ENCODE measurements around the gene ACY1. TPM values are rescaled to one million over a fixed set of nuclear protein-coding genes. Genes with fewer than 3 reads are reported as not detected.

The ACY1 gene
- total RNA-seq, 4 donors from 2014 or later: 34.0 to 57.7 (median 52.1) TPM

DNA sequence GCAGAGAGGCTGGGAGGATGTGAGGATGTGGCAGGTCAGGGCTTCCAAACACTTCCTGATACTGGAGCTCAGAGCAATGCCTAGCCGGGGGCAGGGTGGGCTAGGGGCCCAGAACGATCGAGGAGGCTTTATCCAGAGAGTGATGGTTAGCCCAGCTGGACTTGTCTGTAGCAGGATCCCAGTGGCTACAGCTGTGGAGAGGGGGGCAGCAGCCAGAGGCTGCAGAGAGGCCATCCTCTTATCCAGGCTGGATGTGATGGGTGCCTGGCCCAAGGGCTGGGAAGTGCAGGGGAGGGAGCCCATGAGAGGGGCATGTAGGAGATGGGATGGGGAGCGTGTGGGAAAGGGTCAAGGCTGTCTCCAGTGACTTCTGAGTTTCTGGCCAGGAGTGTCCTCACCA is 36.5 kb upstream of the ACY1 start:
- ATAC-seq (ENCODE audit: low FRiP score) (no peak), DNase-seq (ENCODE audit: low spot score) (no peak)
- TF ChIP-seq, protein P1, sequence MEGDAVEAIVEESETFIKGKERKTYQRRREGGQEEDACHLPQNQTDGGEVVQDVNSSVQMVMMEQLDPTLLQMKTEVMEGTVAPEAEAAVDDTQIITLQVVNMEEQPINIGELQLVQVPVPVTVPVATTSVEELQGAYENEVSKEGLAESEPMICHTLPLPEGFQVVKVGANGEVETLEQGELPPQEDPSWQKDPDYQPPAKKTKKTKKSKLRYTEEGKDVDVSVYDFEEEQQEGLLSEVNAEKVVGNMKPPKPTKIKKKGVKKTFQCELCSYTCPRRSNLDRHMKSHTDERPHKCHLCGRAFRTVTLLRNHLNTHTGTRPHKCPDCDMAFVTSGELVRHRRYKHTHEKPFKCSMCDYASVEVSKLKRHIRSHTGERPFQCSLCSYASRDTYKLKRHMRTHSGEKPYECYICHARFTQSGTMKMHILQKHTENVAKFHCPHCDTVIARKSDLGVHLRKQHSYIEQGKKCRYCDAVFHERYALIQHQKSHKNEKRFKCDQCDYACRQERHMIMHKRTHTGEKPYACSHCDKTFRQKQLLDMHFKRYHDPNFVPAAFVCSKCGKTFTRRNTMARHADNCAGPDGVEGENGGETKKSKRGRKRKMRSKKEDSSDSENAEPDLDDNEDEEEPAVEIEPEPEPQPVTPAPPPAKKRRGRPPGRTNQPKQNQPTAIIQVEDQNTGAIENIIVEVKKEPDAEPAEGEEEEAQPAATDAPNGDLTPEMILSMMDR (IDR thresholded peaks at IDR 0.05): no peak

DNA sequence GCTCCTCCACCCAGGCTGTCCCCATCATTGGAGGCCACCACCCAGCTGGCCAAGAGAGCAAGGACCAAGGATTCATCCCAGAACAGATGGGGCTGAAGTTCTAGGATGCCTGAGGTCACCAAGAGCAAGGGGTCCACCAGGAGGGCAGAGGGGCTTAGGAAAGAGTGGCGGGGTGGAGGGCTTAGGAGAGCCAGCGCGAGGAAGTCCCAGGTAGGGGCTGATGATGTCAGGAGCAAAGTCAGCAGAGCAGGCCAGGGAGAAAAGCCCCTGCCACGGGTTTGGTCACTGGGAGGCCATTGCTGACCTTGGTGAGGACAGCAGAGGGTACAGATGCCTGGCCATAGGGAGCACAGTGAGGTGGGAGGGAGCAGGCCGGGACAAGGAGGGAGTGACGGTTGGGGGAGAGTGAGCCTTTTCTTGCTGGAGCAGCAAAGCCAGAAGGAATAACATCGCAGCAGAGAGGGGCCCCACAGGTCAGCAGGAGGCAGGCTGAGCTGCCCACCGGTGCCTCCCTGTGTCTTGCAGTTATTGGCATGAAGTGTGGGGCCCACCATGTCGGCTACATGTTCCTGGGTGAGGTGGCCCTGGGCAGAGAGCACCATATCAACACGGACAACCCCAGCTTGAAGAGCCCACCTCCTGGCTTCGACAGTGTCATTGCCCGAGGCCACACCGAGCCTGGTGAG is 36.0 kb upstream of the ACY1 start:
- DNase-seq (ENCODE audit: low spot score): no peak
- ATAC-seq (ENCODE audit: low FRiP score): no peak
- TF ChIP-seq, protein P1 (IDR thresholded peaks at IDR 0.05): no peak

DNA sequence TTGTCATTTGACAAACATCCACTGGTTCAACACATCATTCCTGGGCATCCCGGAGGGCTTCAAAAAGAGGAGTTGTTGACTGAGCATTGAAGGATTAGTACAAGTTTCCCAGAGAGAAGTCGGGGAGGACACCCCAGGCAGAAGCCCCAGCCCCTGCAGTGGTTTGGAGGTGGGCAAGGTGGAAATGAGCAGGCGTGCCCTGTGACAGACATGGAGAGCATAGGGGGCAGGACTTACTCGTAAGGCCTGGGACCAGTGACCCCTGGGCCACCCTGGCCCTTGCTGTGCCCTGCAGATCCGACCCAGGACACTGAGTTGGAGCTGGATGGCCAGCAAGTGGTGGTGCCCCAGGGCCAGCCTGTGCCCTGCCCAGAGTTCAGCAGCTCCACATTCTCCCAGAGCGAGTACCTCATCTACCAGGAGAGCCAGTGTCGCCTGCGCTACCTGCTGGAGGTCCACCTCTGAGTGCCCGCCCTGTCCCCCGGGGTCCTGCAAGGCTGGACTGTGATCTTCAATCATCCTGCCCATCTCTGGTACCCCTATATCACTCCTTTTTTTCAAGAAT is 35.2 kb upstream of the ACY1 start:
- ATAC-seq (ENCODE audit: low FRiP score): no peak
- TF ChIP-seq, protein P1 (IDR thresholded peaks at IDR 0.05): no peak
- no peak for DNase-seq (ENCODE audit: low spot score)

DNA sequence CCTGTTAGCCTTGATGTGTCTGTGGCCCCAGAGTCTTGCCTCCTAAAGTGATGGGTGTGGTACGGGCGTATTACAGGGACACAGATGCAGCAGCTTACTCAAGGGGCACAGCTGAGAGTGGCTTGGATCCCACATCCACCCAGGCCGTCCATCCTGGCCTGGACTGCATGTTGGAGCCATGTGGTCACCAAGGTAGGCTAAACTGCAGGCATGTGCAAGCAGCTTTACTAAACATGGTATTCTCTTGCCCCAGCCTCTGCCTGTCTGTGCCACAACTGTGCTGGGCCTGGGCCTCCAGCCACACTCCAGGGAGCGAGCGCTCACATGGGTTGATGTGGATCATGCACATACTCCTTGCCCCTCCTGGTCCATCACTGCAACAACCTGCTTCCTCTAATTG is 34.2 kb upstream of the ACY1 start:
- DNase-seq (ENCODE audit: low spot score) (no peak), ATAC-seq (ENCODE audit: low FRiP score) (no peak)
- TF ChIP-seq, protein P1 (IDR thresholded peaks at IDR 0.05): no peak

DNA sequence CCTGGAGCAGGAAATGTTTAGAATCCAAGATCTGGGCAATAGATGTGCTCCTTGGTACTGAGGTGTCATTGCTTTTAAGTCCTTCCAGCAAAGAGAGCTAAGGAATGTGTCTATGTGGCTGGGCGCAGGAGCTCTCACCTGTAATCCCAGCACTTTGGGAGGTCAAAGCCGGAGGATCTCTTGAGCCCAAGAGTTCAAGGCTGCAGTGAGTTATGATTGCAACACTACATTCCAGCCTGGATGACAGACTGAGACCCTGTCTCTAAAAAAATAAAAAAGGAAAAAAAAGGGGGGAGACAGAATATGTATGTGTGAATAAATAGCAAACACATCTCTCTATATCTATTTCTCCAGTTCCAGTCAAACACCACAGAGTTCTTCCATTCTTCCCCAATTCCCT is 32.4 kb upstream of the ACY1 start:
- ATAC-seq (ENCODE audit: low FRiP score): no peak
- DNase-seq (ENCODE audit: low spot score): no peak
- TF ChIP-seq, protein P1 (IDR thresholded peaks at IDR 0.05): no peak

DNA sequence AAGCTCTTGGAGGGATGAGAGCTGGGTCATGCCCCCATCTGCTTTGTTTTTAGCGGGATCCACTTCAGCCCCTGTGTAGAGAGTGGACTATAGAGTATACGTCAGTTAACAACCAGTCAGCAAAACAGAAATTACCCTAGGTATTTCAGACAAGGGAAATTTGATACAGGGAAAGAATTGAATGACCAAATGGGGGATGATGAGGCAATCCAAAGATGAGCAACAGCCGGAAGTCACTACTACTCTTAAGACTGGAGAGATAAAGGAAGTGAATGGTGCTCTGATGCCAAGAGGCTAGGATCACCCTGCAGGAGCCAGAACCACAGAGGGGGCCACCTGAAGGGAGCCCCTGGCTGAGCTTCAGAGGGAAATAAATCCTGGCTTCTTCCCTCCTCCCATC is 29.9 kb upstream of the ACY1 start:
- TF ChIP-seq, protein P1 (IDR thresholded peaks at IDR 0.05): no peak
- ATAC-seq (ENCODE audit: low FRiP score): no peak
- DNase-seq (ENCODE audit: low spot score): no peak

DNA sequence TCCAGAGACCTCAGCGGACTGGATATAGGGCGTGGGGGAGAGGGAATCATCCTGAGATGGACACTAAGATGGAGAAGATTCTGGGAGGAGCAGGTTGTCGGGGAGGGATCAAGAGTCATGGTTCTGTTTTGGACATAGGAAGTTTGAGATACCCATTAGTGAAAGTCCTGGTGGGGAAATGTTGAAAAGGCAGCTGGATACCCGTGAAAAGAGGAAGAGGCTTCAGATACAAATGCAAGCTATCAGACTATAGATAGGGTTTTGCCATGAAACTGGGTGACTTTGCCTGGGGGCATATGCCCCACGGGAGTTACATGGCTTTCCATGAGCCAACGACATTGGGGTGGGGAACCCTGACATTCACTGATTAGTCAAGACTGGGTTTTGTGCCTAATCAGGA is 29.2 kb upstream of the ACY1 start:
- ATAC-seq (ENCODE audit: low FRiP score) (no peak), DNase-seq (ENCODE audit: low spot score) (no peak)
- TF ChIP-seq, protein P1 (IDR thresholded peaks at IDR 0.05): no peak
